A549 (cell line): ENCODE measurements around the gene SLC17A3. TPM values are rescaled to one million over a fixed set of nuclear protein-coding genes. Genes with fewer than 3 reads are reported as not detected.
A peak's percentile ranks its signal among the peaks of the same experiment; 100 is the strongest.

Experiments
- ATAC-seq, 2 experiments: fragments of 200-7000 bp in 1 of 2; fragments of >200 bp in 1 of 2; cut with Nextera tagmentation in 1 of 2; cut with Tn5 transposase in 1 of 2; 3 replicates each; pipeline versions ENCODE4 v1.8.0 to v1.9.1; 2018 to 2020; ENCODE audit warnings: mild to moderate bottlenecking in 1 of 2, moderate library complexity in 1 of 2
- CTCF ChIA-PET: fragments of 300-600 bp; sonication (Branson Sonifier 250); formaldehyde crosslinking; extraction: SDS; loops from one replicate; lab custom pipeline; 2021; ENCODE audit warnings: antibody characterized with exemption, inconsistent platforms; lab: Yijun Ruan, JAX
- POLR2A ChIA-PET: fragments of 350-600 bp; formaldehyde crosslinking; extraction: SDS; loops from one replicate; lab custom pipeline; 2021; ENCODE audit warnings: antibody characterized with exemption, inconsistent platforms; lab: Yijun Ruan, JAX
- DNase-seq, 2 experiments: peaks; one replicate each; pipeline versions ENCODE4 v3.0.0 to v3.0.0-alpha.2; 2011 to 2016; ENCODE audit warnings: low read depth in 1 of 2, low spot score in 1 of 2
- FAIRE-seq: peaks from 2 replicates; lab custom pipeline; 2011; peaks lifted over from hg19 to GRCh38; lab: Jason Lieb, UNC
- H3K27ac ChIP-seq, 2 experiments: fragments of >200 bp; sonication (Bioruptor Twin); formaldehyde crosslinking; 3 replicates each; pipeline ENCODE4 v1.5.1; 2016 to 2017
- H3K4me1 ChIP-seq: fragments of >200 bp; sonication (Bioruptor Twin); formaldehyde crosslinking; 3 replicates; pipeline ENCODE4 v1.6.1; 2016
- H3K4me2 ChIP-seq: fragments of >200 bp; sonication (Bioruptor Twin); formaldehyde crosslinking; 3 replicates; pipeline ENCODE4 v1.6.1; 2016
- H3K4me3 ChIP-seq: fragments of >200 bp; sonication (Bioruptor Twin); formaldehyde crosslinking; 3 replicates; pipeline ENCODE4 v1.5.1; 2016
- H3K9me3 ChIP-seq: fragments of >200 bp; sonication (Bioruptor Twin); formaldehyde crosslinking; 3 replicates; pipeline ENCODE4 v1.6.1; 2016
- BHLHE40 ChIP-seq: IDR thresholded peaks from 2 replicates; pipeline ENCODE4 v1.6.1; 2012; ENCODE audit warnings: low read depth, low read length, inconsistent platforms
- CBX2 ChIP-seq: fragments of 200-600 bp; sonication (generic); IDR thresholded peaks from 2 replicates; pipeline ENCODE4 v1.6.1; 2016; ENCODE audit warnings: low read depth, mild to moderate bottlenecking, borderline replicate concordance
- CBX8 ChIP-seq: fragments of 200-600 bp; sonication (generic); IDR thresholded peaks from 2 replicates; pipeline ENCODE4 v1.6.1; 2016
- CEBPB ChIP-seq, 2 experiments: fragments of >200 bp in 1 of 2; sonication (Bioruptor Twin) in 1 of 2; formaldehyde crosslinking in 1 of 2; IDR thresholded peaks; 2 replicates each; pipeline ENCODE4 v1.6.1; 2012 to 2016
- EHMT2 ChIP-seq: fragments of 200-600 bp; sonication (generic); IDR thresholded peaks from 2 replicates; pipeline ENCODE4 v1.6.1; 2016; ENCODE audit warnings: antibody characterized with exemption, low read depth, mild to moderate bottlenecking, moderate library complexity
- EP300 ChIP-seq, 2 experiments: fragments of >200 bp; sonication (Bioruptor Twin); formaldehyde crosslinking; IDR thresholded peaks; 2 replicates in 1 of 2; 3 replicates in 1 of 2; pipeline ENCODE4 v1.6.1; 2016 to 2017
- ESRRA ChIP-seq: fragments of 150-350 bp; IDR thresholded peaks from 2 replicates; pipeline ENCODE4 v1.6.1; 2014; ENCODE audit warnings: mild to moderate bottlenecking, low read length, borderline replicate concordance
- JUN ChIP-seq, 2 experiments: fragments of >200 bp; sonication (Bioruptor Twin); formaldehyde crosslinking; IDR thresholded peaks; 2 replicates in 1 of 2; 3 replicates in 1 of 2; pipeline ENCODE4 v1.6.1; 2016 to 2017
- KDM1A ChIP-seq: fragments of 200-600 bp; sonication (generic); IDR thresholded peaks from 2 replicates; pipeline ENCODE4 v1.6.1; 2016; ENCODE audit warnings: low read depth, mild to moderate bottlenecking
- NFE2L2 ChIP-seq: fragments of 150-350 bp; conservative IDR thresholded peaks from 2 replicates; pipeline ENCODE4 v1.6.1; 2014; ENCODE audit warnings: low read length
- RAD21 ChIP-seq, 2 experiments: fragments of >200 bp in 1 of 2; sonication (Bioruptor Twin) in 1 of 2; formaldehyde crosslinking in 1 of 2; IDR thresholded peaks in 1 of 2; conservative IDR thresholded peaks in 1 of 2; 2 replicates in 1 of 2; 3 replicates in 1 of 2; pipeline ENCODE4 v1.6.1; 2012 to 2018; ENCODE audit warnings: inconsistent platforms in 1 of 2
- SMC3 ChIP-seq: fragments of >200 bp; sonication (Bioruptor Twin); formaldehyde crosslinking; IDR thresholded peaks from 3 replicates; pipeline ENCODE4 v1.6.1; 2018; ENCODE audit warnings: inconsistent platforms
- TFCP2L1 ChIP-seq: fragments of 250-450 bp; sonication (Bioruptor Pico); IDR thresholded peaks from 2 replicates; pipeline ENCODE4 v1.5.0; 2021; ENCODE audit warnings: mild to moderate bottlenecking
- WGBS: methylation state at CpG from one replicate; pipeline ENCODE4 v1.1.6; 2017; ENCODE audit errors: missing lambda C conversion rate; 5-methylcytosine and 5-hydroxymethylcytosine counted together
- polyA plus RNA-seq, 4 experiments: library from polyadenylated mRNA; depleted of rRNA in 3 of 4; stranded (reverse); fragments of >200 nt; fragmentation: RNase III in 1 of 4; extraction: RNeasy Plus Mini Kit Qiagen cat#74134 plus additional on column Dnase treatment in 1 of 4; gene quantifications; 2 replicates in 3 of 4; 3 replicates in 1 of 4; pipeline ENCODE4 v1.2.3, GENCODE V29; 2011 to 2017
- TF ChIP-seq, protein P1 (sequence below): fragments of 250-450 bp; sonication (Bioruptor Pico); IDR thresholded peaks from 2 replicates; pipeline ENCODE4 v1.5.0; 2021; ENCODE audit warnings: mild to moderate bottlenecking, moderate library complexity, borderline replicate concordance
- TF ChIP-seq, protein P2 (sequence below): fragments of >200 bp; sonication (Bioruptor Twin); formaldehyde crosslinking; IDR thresholded peaks from 3 replicates; pipeline ENCODE4 v1.5.1; 2016
- TF ChIP-seq, protein P3 (sequence below): fragments of 200-600 bp; sonication (generic); IDR thresholded peaks from 2 replicates; pipeline ENCODE4 v1.6.1; 2016; ENCODE audit warnings: antibody characterized with exemption, mild to moderate bottlenecking, moderate library complexity
- TF ChIP-seq, protein P4 (sequence below): fragments of 450-650 bp; IDR thresholded peaks from 2 replicates; pipeline ENCODE4 v1.6.1; 2014; ENCODE audit warnings: antibody characterized with exemption
- TF ChIP-seq, protein P5 (sequence below): IDR thresholded peaks from 2 replicates; pipeline ENCODE4 v1.6.1; 2012

Gene SLC17A3
- polyA plus RNA-seq, 2 of the 4 experiments (the other 2 are of a cell fraction), result 5.3 to 7.5 TPM

DNA sequence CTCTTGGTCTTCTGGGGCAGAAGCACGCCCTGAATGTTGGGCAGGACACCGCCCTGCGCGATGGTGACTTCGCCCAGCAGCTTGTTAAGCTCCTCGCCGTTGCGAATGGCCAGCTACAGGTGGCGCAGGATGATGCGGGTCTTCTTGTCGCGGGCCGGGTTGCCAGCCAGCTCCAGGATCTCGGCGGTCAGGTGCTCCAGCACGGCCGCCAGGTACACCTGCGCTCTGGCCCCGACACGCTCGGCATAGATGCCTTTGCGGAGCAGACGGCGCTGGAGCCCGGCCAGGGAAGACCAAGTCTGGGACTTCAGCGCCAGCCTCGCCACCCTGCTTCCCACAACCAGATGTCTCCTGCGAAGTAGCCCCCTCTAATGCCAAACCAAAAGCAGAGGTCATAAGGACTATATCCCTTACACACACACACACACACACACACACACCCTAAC lies 8.0 kb upstream of the SLC17A3 start:
- TF ChIP-seq CEBPB (IDR thresholded peaks at IDR 0.05) (no peak), SMC3 (peak; percentile 21; the same call in 1 of the 3 replicates), CBX8 (no peak), JUN (IDR thresholded peaks at IDR 0.05) (no peak), EHMT2 (no peak), BHLHE40 (no peak), NFE2L2 (no peak), RAD21 (conservative IDR thresholded peaks at IDR 0.05 in 1 of 2, IDR thresholded peaks at IDR 0.05 in 1 of 2) (peak; percentile 12 to 45; a peak in 4 of 5 replicates), EP300 (IDR thresholded peaks at IDR 0.05) (no peak), KDM1A (no peak), CBX2 (no peak), TFCP2L1 (CRISPR knock-in tag) (no peak)
- TF ChIP-seq, protein P1, sequence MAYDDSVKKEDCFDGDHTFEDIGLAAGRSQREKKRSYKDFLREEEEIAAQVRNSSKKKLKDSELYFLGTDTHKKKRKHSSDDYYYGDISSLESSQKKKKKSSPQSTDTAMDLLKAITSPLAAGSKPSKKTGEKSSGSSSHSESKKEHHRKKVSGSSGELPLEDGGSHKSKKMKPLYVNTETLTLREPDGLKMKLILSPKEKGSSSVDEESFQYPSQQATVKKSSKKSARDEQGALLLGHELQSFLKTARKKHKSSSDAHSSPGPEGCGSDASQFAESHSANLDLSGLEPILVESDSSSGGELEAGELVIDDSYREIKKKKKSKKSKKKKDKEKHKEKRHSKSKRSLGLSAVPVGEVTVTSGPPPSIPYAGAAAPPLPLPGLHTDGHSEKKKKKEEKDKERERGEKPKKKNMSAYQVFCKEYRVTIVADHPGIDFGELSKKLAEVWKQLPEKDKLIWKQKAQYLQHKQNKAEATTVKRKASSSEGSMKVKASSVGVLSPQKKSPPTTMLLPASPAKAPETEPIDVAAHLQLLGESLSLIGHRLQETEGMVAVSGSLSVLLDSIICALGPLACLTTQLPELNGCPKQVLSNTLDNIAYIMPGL (CRISPR knock-in tag), result no peak
- TF ChIP-seq, protein P2, sequence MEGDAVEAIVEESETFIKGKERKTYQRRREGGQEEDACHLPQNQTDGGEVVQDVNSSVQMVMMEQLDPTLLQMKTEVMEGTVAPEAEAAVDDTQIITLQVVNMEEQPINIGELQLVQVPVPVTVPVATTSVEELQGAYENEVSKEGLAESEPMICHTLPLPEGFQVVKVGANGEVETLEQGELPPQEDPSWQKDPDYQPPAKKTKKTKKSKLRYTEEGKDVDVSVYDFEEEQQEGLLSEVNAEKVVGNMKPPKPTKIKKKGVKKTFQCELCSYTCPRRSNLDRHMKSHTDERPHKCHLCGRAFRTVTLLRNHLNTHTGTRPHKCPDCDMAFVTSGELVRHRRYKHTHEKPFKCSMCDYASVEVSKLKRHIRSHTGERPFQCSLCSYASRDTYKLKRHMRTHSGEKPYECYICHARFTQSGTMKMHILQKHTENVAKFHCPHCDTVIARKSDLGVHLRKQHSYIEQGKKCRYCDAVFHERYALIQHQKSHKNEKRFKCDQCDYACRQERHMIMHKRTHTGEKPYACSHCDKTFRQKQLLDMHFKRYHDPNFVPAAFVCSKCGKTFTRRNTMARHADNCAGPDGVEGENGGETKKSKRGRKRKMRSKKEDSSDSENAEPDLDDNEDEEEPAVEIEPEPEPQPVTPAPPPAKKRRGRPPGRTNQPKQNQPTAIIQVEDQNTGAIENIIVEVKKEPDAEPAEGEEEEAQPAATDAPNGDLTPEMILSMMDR, result peak; percentile 45
- TF ChIP-seq, protein P3, sequence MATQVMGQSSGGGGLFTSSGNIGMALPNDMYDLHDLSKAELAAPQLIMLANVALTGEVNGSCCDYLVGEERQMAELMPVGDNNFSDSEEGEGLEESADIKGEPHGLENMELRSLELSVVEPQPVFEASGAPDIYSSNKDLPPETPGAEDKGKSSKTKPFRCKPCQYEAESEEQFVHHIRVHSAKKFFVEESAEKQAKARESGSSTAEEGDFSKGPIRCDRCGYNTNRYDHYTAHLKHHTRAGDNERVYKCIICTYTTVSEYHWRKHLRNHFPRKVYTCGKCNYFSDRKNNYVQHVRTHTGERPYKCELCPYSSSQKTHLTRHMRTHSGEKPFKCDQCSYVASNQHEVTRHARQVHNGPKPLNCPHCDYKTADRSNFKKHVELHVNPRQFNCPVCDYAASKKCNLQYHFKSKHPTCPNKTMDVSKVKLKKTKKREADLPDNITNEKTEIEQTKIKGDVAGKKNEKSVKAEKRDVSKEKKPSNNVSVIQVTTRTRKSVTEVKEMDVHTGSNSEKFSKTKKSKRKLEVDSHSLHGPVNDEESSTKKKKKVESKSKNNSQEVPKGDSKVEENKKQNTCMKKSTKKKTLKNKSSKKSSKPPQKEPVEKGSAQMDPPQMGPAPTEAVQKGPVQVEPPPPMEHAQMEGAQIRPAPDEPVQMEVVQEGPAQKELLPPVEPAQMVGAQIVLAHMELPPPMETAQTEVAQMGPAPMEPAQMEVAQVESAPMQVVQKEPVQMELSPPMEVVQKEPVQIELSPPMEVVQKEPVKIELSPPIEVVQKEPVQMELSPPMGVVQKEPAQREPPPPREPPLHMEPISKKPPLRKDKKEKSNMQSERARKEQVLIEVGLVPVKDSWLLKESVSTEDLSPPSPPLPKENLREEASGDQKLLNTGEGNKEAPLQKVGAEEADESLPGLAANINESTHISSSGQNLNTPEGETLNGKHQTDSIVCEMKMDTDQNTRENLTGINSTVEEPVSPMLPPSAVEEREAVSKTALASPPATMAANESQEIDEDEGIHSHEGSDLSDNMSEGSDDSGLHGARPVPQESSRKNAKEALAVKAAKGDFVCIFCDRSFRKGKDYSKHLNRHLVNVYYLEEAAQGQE, result no peak
- TF ChIP-seq, protein P4, sequence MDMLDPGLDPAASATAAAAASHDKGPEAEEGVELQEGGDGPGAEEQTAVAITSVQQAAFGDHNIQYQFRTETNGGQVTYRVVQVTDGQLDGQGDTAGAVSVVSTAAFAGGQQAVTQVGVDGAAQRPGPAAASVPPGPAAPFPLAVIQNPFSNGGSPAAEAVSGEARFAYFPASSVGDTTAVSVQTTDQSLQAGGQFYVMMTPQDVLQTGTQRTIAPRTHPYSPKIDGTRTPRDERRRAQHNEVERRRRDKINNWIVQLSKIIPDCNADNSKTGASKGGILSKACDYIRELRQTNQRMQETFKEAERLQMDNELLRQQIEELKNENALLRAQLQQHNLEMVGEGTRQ, result no peak
- TF ChIP-seq, protein P5, sequence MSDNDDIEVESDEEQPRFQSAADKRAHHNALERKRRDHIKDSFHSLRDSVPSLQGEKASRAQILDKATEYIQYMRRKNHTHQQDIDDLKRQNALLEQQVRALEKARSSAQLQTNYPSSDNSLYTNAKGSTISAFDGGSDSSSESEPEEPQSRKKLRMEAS, result peak; percentile 13; the same call in 1 of the 2 replicates
- peaks cover 23% of the 10 kb centered on the region for H3K4me1 ChIP-seq
- ChIA-PET POLR2A (no interaction called here), CTCF (interaction anchor here (0.6 to 1.4 kb wide), 8 partner anchors 8 to 754 kb away, joined by 3 to 5 read pairs (median 3); no protein-coding TSS in a partner anchor)
- no peaks in the 10 kb centered on the region for H3K9me3 ChIP-seq
- 67% methylated on average over 11 of the region's 28 CpGs for WGBS
- DNase-seq (peak; percentile 10 to 77), FAIRE-seq (no peak), ATAC-seq (peak; percentile 86 to 92)
- H3K4me3 ChIP-seq, result peak overlapping the region; percentile 30; the same call in 1 of the 3 replicates
- peak overlapping the region; percentile 79 to 89 for H3K27ac ChIP-seq
- peak overlapping the region; percentile 46; the same call in 2 of the 3 replicates for H3K4me2 ChIP-seq

DNA sequence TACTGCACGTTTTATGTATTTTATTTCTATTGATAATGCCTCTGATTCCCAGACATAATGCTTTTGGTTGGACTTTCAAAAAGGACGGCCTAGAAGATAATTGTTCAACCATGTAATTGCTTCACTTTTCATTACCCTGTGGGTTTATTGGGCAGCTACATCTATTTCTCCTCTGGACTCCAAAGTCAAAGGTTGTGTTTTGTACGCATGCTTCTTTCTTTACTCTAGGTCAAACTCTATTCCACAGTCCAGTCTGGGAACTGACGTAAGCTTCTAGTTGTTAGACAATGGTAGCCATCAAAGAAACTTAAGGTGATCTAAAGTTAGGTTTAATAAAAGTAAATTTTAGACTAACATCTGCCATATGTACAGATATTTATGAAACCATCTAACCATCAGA lies 6.6 kb upstream of the SLC17A3 start:
- no peak for ATAC-seq
- ChIA-PET POLR2A (no interaction called here), CTCF (no interaction called here)
- no peaks in the 10 kb centered on the region for H3K9me3 ChIP-seq
- no peak overlapping the region for H3K4me2 ChIP-seq
- TF ChIP-seq ESRRA, result no peak
- no peak overlapping the region for H3K27ac ChIP-seq
- no peak for FAIRE-seq
- 87% methylated on average over 4 of the region's 4 CpGs for WGBS
- H3K4me3 ChIP-seq, result no peak overlapping the region
- H3K4me1 ChIP-seq, result peaks cover 38% of the 10 kb centered on the region
- no peak for DNase-seq
